H1 (cell line): ENCODE data around the gene CIPC. TPM values are rescaled to one million over a fixed set of nuclear protein-coding genes. Genes with fewer than 3 reads are reported as not detected.
A peak's percentile ranks its signal among the peaks of the same experiment; 100 is the strongest.

Experiments
- CTCF ChIA-PET: fragments of 300-600 bp; sonication (Branson Sonifier 250); formaldehyde crosslinking; loops from one replicate; lab custom pipeline; 2021; ENCODE audit not compliant: partially characterized antibody; lab: Charles Lee
- POLR2A ChIA-PET: fragments of 300-600 bp; sonication (Branson Sonifier 250); formaldehyde crosslinking; loops from one replicate; lab custom pipeline; 2021; ENCODE audit warnings: inconsistent platforms; ENCODE audit not compliant: partially characterized antibody; lab: Charles Lee
- DNase-seq, 2 experiments: peaks; one replicate each; pipeline versions ENCODE4 v3.0.0 to v3.0.0-alpha.2; 2010 to 2022; ENCODE audit warnings: low spot score in 2 of 2, low read depth in 1 of 2, mixed read lengths in 1 of 2
- FAIRE-seq: peaks from 2 replicates; lab custom pipeline; 2011; peaks lifted over from hg19 to GRCh38; lab: Jason Lieb, UNC
- H2AFZ ChIP-seq: 2 replicates; pipeline ENCODE4 v1.8.1; 2012; ENCODE audit warnings: low read length, inconsistent platforms
- H2AK5ac ChIP-seq: 2 replicates; pipeline ENCODE4 v1.6.1; 2013; ENCODE audit warnings: low read depth, low read length
- H2BK120ac ChIP-seq: replicated peaks from 2 replicates; pipeline ENCODE3; 2013; ENCODE audit warnings: low read depth, low read length, inconsistent platforms
- H2BK12ac ChIP-seq: 2 replicates; pipeline ENCODE4 v1.6.1; 2013; ENCODE audit warnings: low read depth, low read length
- H2BK15ac ChIP-seq: 2 replicates; pipeline ENCODE4 v1.6.1; 2013; ENCODE audit warnings: low read length
- H2BK20ac ChIP-seq: 2 replicates; pipeline ENCODE4 v1.6.1; 2013; ENCODE audit warnings: low read length
- H2BK5ac ChIP-seq: 2 replicates; pipeline ENCODE4 v1.6.1; 2013; ENCODE audit warnings: low read depth, low read length
- H3K14ac ChIP-seq: 2 replicates; pipeline ENCODE4 v1.6.1; 2013; ENCODE audit warnings: inconsistent platforms; ENCODE audit not compliant: insufficient read length
- H3K18ac ChIP-seq: 2 replicates; pipeline ENCODE4 v1.6.1; 2013; ENCODE audit warnings: low read length; ENCODE audit errors: extremely low read depth
- H3K23ac ChIP-seq: 2 replicates; pipeline ENCODE4 v1.6.1; 2013; ENCODE audit warnings: inconsistent platforms; ENCODE audit not compliant: insufficient read length
- H3K23me2 ChIP-seq: 2 replicates; pipeline ENCODE4 v1.6.1; 2013; ENCODE audit warnings: low read depth, low read length
- H3K27ac ChIP-seq: 2 replicates; pipeline ENCODE4 v1.6.1; 2011; ENCODE audit warnings: low read depth, low read length, inconsistent platforms
- H3K27me3 ChIP-seq, 4 experiments: replicated peaks in 1 of 4; 1 replicate in 1 of 4; 2 replicates in 3 of 4; pipeline versions ENCODE4 v1.6.1 to v1.8.1; 2011 to 2013; ENCODE audit warnings: low read length in 3 of 4, mild to moderate bottlenecking in 3 of 4, inconsistent platforms in 2 of 4, mixed read lengths in 2 of 4, moderate library complexity in 1 of 4; ENCODE audit not compliant: control insufficient read depth in 3 of 4, insufficient read depth in 3 of 4; ENCODE audit errors: extremely low read depth in 1 of 4
- H3K36me3 ChIP-seq, 4 experiments: 2 replicates each; pipeline versions ENCODE4 v1.6.1 to v1.8.1; 2011 to 2013; ENCODE audit warnings: mild to moderate bottlenecking in 4 of 4, low read length in 3 of 4, moderate library complexity in 2 of 4, control low read depth in 1 of 4, inconsistent platforms in 1 of 4; ENCODE audit not compliant: insufficient read depth in 4 of 4, control insufficient read depth in 2 of 4
- H3K4ac ChIP-seq: replicated peaks from 2 replicates; pipeline ENCODE3; 2013; ENCODE audit warnings: low read length, low read depth, mixed read lengths, inconsistent platforms; ENCODE audit not compliant: insufficient read length
- H3K4me1 ChIP-seq, 4 experiments: replicated peaks in 1 of 4; 1 replicate in 1 of 4; 2 replicates in 3 of 4; pipeline versions ENCODE4 v1.6.1 to v1.8.1; 2011 to 2013; ENCODE audit warnings: low read length in 3 of 4, inconsistent platforms in 2 of 4, mixed read lengths in 1 of 4; ENCODE audit not compliant: insufficient read depth in 4 of 4, control insufficient read depth in 3 of 4
- H3K4me2 ChIP-seq, 2 experiments: 2 replicates each; pipeline versions ENCODE4 v1.6.1 to v1.8.1; 2011 to 2013; ENCODE audit warnings: low read depth in 2 of 2, low read length in 2 of 2, control low read depth in 1 of 2, inconsistent platforms in 1 of 2, mild to moderate bottlenecking in 1 of 2; ENCODE audit not compliant: insufficient read depth in 1 of 2
- H3K4me3 ChIP-seq, 4 experiments: fragments of 200-600, 300-600 bp in 1 of 4; sonication (generic), shearing (Covaris generic), sonication (Bioruptor Twin) in 1 of 4; 2 replicates each; pipeline versions ENCODE4 v1.5.1 to v1.8.1; 2011 to 2016; ENCODE audit warnings: low read length in 4 of 4, low read depth in 3 of 4, control low read depth in 2 of 4, inconsistent platforms in 2 of 4, mild to moderate bottlenecking in 2 of 4, mixed read lengths in 1 of 4, moderate library complexity in 1 of 4; ENCODE audit not compliant: insufficient read depth in 2 of 4; ENCODE audit errors: extremely low read depth in 1 of 4
- H3K56ac ChIP-seq: replicated peaks from 2 replicates; pipeline ENCODE3; 2013; ENCODE audit warnings: low read depth, mild to moderate bottlenecking, mixed read lengths, low read length, inconsistent platforms; ENCODE audit not compliant: insufficient read length
- H3K79me1 ChIP-seq: 2 replicates; pipeline ENCODE4 v1.6.1; 2013; ENCODE audit warnings: low read depth, low read length, control low read depth
- H3K79me2 ChIP-seq, 2 experiments: 2 replicates each; pipeline versions ENCODE4 v1.6.1 to v1.8.1; 2012 to 2013; ENCODE audit warnings: low read length in 2 of 2, mild to moderate bottlenecking in 2 of 2, inconsistent platforms in 1 of 2; ENCODE audit not compliant: insufficient read depth in 2 of 2, control insufficient read depth in 1 of 2
- H3K9ac ChIP-seq, 4 experiments: replicated peaks in 1 of 4; 1 replicate in 1 of 4; 2 replicates in 3 of 4; pipeline versions ENCODE4 v1.6.1 to v1.8.1; 2011 to 2013; ENCODE audit warnings: low read depth in 3 of 4, low read length in 3 of 4, control low read depth in 2 of 4, mild to moderate bottlenecking in 2 of 4, moderate library complexity in 2 of 4, inconsistent platforms in 1 of 4; ENCODE audit errors: extremely low read depth in 1 of 4
- H3K9me3 ChIP-seq, 2 experiments: 2 replicates each; pipeline versions ENCODE4 v1.6.1 to v1.8.1; 2012 to 2013; ENCODE audit warnings: mild to moderate bottlenecking in 2 of 2, moderate library complexity in 2 of 2, control low read depth in 1 of 2, inconsistent platforms in 1 of 2, low read depth in 1 of 2, low read length in 1 of 2, mixed read lengths in 1 of 2; ENCODE audit not compliant: insufficient read depth in 2 of 2
- H4K20me1 ChIP-seq, 2 experiments: replicated peaks in 1 of 2; 2 replicates each; pipeline versions ENCODE3 to v1.8.1; 2011 to 2013; ENCODE audit warnings: inconsistent platforms in 2 of 2, low read length in 2 of 2, mild to moderate bottlenecking in 1 of 2; ENCODE audit not compliant: insufficient read depth in 2 of 2, control insufficient read depth in 1 of 2
- H4K5ac ChIP-seq: 2 replicates; pipeline ENCODE4 v1.6.1; 2013; ENCODE audit warnings: low read length, low read depth, mixed read lengths, inconsistent platforms; ENCODE audit not compliant: insufficient read length
- H4K8ac ChIP-seq: 2 replicates; pipeline ENCODE4 v1.8.0; 2013; ENCODE audit warnings: mild to moderate bottlenecking, moderate library complexity, low read length, inconsistent platforms; ENCODE audit not compliant: insufficient read depth; ENCODE audit errors: extremely low read depth
- H4K91ac ChIP-seq: replicated peaks from 2 replicates; pipeline ENCODE3; 2013; ENCODE audit warnings: low read length, mixed read lengths, inconsistent platforms; ENCODE audit not compliant: insufficient read length
- CREB1 ChIP-seq: IDR thresholded peaks from 2 replicates; pipeline ENCODE4 v1.6.1; 2012; ENCODE audit warnings: inconsistent platforms
- SP4 ChIP-seq: IDR thresholded peaks from 2 replicates; pipeline ENCODE4 v1.6.1; 2012; ENCODE audit warnings: low read length, inconsistent platforms
- TEAD4 ChIP-seq: IDR thresholded peaks from 2 replicates; pipeline ENCODE4 v1.6.1; 2012; ENCODE audit warnings: low read depth, low read length, inconsistent platforms, mixed read lengths
- WGBS, 2 experiments: shearing (Covaris generic) in 1 of 2; methylation state at CpG; one replicate each; pipeline versions ENCODE4 v1.1.6 to v1.1.7; 2013 to 2015; ENCODE audit warnings: low lambda C conversion rate in 2 of 2, mixed read lengths in 2 of 2, inconsistent platforms in 1 of 2, low coverage in 1 of 2, missing lambda C conversion rate in 1 of 2; ENCODE audit not compliant: insufficient replicate concordance in 2 of 2, insufficient coverage in 1 of 2, insufficient read length in 1 of 2; ENCODE audit errors: extremely low coverage in 1 of 2, missing lambda C conversion rate in 1 of 2; 5-methylcytosine and 5-hydroxymethylcytosine counted together
- polyA plus RNA-seq, 7 experiments: library from polyadenylated mRNA; depleted of rRNA in 3 of 7; stranded (reverse) in 5 of 7; unstranded in 2 of 7; fragments of >200 nt in 5 of 7; fragments of 200-250 nt in 2 of 7; gene quantifications; 1 replicate in 5 of 7; 2 replicates in 1 of 7; 4 replicates in 1 of 7; pipeline versions ENCODE4 v1.2.1 to v1.2.3, GENCODE V29; 2011 to 2013; ENCODE audit warnings: missing spikeins in 2 of 7, mixed read lengths in 2 of 7
- total RNA-seq: library from RNA; stranded (reverse); fragmentation: NEBNext Ultra II Directional; extraction: Animal tissue kit (Norgen Biotek cat#: 25700); gene quantifications from 2 replicates; pipeline ENCODE4 v1.2.1, GENCODE V29; 2021

Gene CIPC
- total and polyA plus RNA-seq, 2 of the 8 experiments (the other 6 are each of a cell fraction or from before 2014, with no cell fraction given) = 13.9 to 32.7 TPM

GRCh38 chr14:77051116-77051515 lies 46.9 kb upstream of the CIPC start:
- H4K8ac ChIP-seq = peak overlapping the region; percentile 81; the same call in 1 of the 2 replicates
- H2BK15ac ChIP-seq = peak overlapping the region; percentile 9; the same call in 1 of the 2 replicates
- 88% methylated on average over 10 of the region's 11 CpGs; no CpG with 5 or more reads in 1 of the 2 experiments for WGBS, 2 experiments
- no peak overlapping the region for H3K27ac ChIP-seq
- no peak overlapping the region for H3K4me3 ChIP-seq
- H3K23me2 ChIP-seq = no peaks in the 10 kb centered on the region; the same call in 1 of the 2 replicates
- H3K4ac ChIP-seq = peak overlapping the region; percentile 65
- H3K56ac ChIP-seq = no peak overlapping the region
- H2AFZ ChIP-seq = no peak overlapping the region; the same call in 1 of the 2 replicates
- no peak overlapping the region for H3K4me2 ChIP-seq
- no peaks in the 10 kb centered on the region for H4K20me1 ChIP-seq
- peak overlapping the region; percentile 76; the same call in 1 of the 2 replicates for H2BK5ac ChIP-seq
- no peak overlapping the region for H3K9ac ChIP-seq
- no peak overlapping the region; the same call in 1 of the 2 replicates for H3K18ac ChIP-seq
- ChIA-PET CTCF (interaction anchor here (0.8 to 10.4 kb wide), 11 partner anchors 9 to 175 kb away, joined by 3 to 237 read pairs (median 7); no protein-coding TSS in a partner anchor), POLR2A (interaction anchor here (1.0 kb wide), 1 partner anchor 11 kb away, joined by 4 read pairs; no protein-coding TSS in a partner anchor)
- H3K79me2 ChIP-seq = no peaks in the 10 kb centered on the region
- H4K91ac ChIP-seq = peak overlapping the region; percentile 90
- H3K4me1 ChIP-seq = peaks cover 0 to 12% (median 7%) of the 10 kb centered on the region in 4 experiments; a peak in 5 of 7 replicates
- no peaks in the 10 kb centered on the region for H3K79me1 ChIP-seq
- DNase-seq (no peak), FAIRE-seq (no peak)
- no peak overlapping the region for H3K23ac ChIP-seq
- H2BK12ac ChIP-seq = peak overlapping the region; percentile 82; the same call in 1 of the 2 replicates
- H4K5ac ChIP-seq = no peak overlapping the region
- H2AK5ac ChIP-seq = 0 out of 2 replicates have a peak overlapping the region, but pooled peaks have one; percentile 1
- H3K14ac ChIP-seq = no peak overlapping the region
- no peaks in the 10 kb centered on the region for H3K36me3 ChIP-seq
- TF ChIP-seq CREB1 = no peak
- no peak for TF ChIP-seq SP4
- TF ChIP-seq TEAD4 = no peak
- TF ChIP-seq, all 59 proteins: peak for 0
- Histone ChIP-seq H3K9me3 (peaks cover 3% of the 10 kb centered on the region in 2 experiments; a peak in 2 of 4 replicates), H3K27me3 (no peaks in the 10 kb centered on the region), H2BK20ac (no peak overlapping the region), H2BK120ac (no peak overlapping the region)
